ENCODE measurements around the gene DDHD1.
"Not testable (repeated sequence)": the region's sequence is repeated elsewhere in the genome, so short reads cannot be mapped to it uniquely, and the experiment has no call there.

DDHD1 gene

GRCh38 chr14:53151523-53152183, 1.5 kb downstream of the DDHD1 start:
- DNase-seq: peak; percentile 39

DNA sequence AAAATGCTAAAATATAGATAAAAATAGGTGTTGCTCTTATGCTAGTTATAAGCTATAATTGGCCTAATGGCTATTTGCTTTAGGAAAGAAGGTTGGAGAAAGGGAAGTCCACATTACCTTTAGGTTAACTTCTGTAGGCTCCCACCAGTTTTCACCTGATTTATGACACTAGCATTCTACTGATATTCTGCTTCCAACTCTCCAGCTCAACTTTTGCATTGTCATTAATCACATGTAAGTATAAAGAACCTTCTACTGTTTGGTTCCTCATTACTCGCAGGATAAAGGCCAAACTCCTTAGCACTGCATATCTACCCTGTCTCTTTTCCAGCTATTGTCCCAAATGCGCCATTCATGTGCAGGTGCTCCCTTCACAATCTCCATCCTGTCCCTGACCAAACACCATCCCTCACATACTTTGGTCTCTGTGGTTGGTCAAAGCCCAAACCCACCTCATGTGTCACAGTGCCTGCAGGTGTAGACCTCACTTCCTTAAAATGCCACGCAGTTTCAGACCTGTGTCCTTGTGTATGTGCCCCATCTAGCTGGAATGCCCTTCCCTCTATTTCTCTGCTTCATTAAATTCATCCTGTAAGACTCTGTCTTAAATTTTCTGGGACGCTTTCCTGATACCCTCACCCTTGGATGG, 3.3 kb downstream of the DDHD1 start:
- no peak for DNase-seq

GRCh38 chr14:53148671-53149070, 4.5 kb downstream of the DDHD1 start:
- peak; percentile 38 for DNase-seq

GRCh38 chr14:53147893-53148292, 5.2 kb downstream of the DDHD1 start:
- DNase-seq: no peak

- DNase-seq: no peak
These were observed 5.9 kb downstream of the DDHD1 start for GRCh38 chr14:53147208-53147607.

- DNase-seq: no peak
These were observed 6.4 kb downstream of the DDHD1 start for GRCh38 chr14:53146739-53147138.

- DNase-seq: no peak
These were observed 8.9 kb downstream of the DDHD1 start for GRCh38 chr14:53144244-53144643.

GRCh38 chr14:53140585-53140984, 12.5 kb downstream of the DDHD1 start:
- DNase-seq: no peak

- no peak for DNase-seq
These were observed 15.4 kb downstream of the DDHD1 start for GRCh38 chr14:53137568-53138203.

GRCh38 chr14:53130491-53130890, 22.6 kb downstream of the DDHD1 start:
- DNase-seq: not testable (repeated sequence)

GRCh38 chr14:53128303-53129028, 24.7 kb downstream of the DDHD1 start:
- no peak for DNase-seq

- DNase-seq: no peak
These were observed 25.3 kb downstream of the DDHD1 start for GRCh38 chr14:53127832-53128231.

GRCh38 chr14:53127151-53127550, 26.0 kb downstream of the DDHD1 start:
- DNase-seq: no peak

- DNase-seq: no peak
These were observed 26.4 kb downstream of the DDHD1 start for GRCh38 chr14:53126731-53127130.

- no peak for DNase-seq
These were observed 28.3 kb downstream of the DDHD1 start for GRCh38 chr14:53124786-53125185.

- DNase-seq: not testable (repeated sequence)
These were observed 31.7 kb downstream of the DDHD1 start for GRCh38 chr14:53121419-53121818.

DNA sequence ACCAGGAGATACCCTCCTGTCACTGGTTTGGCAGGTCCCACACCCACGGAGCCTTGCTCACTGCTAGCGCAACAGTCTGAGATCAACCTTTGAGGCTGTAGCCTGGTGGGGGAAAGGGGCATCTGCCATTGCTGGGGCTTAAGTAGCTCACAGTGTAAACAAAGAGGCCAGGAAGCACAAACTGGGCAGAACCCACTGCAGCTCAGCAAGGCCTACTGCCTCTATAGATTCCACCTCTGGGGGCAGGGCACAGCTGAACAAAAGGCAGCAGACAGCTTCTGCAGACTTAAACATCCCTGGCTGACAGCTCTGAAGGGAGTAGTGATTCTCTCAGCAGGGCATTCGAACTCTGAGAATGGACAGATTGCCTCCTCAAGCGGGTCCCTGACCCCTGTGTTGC, 35.6 kb downstream of the DDHD1 start:
- not testable (repeated sequence) for DNase-seq

DNA sequence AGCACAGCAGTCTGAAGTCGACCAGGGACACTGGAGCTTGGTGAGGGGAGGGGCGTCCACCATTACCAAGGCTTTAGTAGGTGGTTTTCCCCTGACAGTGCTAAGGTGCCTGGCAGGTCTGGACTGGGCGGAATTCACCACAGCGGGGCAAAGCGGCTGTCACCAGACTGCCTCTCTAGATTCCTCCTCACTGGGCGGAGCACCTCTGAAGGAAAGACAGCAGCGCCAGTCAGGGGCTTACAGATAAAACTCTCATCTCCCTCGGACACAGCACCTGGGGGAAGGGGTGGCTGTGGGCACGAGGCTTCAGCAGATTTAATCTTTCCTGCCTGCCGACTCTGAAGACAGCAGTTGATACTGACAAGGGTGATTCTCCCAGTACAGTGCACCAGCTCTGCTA, 39.1 kb downstream of the DDHD1 start:
- no peak for DNase-seq

DNA sequence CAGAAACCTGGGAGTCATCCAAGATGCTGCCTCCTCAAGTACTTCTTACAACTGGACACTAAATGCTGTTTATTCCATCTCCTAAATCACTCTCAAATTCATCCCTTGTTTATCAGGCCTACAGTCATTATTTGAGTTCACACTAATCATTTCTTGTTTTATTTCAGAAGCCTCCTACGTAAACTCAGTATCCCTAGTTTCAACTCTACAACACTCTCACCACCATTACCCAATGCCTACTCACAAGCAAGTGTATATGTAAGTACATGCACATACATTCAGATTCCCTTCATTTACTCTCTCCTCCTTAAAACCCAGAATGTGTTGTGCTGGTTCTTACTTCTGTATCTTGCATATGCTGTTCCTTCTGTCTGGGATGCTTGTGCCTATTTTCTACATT, 43.0 kb downstream of the DDHD1 start:
- DNase-seq: no peak

- DNase-seq: peak; percentile 71
These were observed 43.8 kb downstream of the DDHD1 start for GRCh38 chr14:53109105-53110041.

DNA sequence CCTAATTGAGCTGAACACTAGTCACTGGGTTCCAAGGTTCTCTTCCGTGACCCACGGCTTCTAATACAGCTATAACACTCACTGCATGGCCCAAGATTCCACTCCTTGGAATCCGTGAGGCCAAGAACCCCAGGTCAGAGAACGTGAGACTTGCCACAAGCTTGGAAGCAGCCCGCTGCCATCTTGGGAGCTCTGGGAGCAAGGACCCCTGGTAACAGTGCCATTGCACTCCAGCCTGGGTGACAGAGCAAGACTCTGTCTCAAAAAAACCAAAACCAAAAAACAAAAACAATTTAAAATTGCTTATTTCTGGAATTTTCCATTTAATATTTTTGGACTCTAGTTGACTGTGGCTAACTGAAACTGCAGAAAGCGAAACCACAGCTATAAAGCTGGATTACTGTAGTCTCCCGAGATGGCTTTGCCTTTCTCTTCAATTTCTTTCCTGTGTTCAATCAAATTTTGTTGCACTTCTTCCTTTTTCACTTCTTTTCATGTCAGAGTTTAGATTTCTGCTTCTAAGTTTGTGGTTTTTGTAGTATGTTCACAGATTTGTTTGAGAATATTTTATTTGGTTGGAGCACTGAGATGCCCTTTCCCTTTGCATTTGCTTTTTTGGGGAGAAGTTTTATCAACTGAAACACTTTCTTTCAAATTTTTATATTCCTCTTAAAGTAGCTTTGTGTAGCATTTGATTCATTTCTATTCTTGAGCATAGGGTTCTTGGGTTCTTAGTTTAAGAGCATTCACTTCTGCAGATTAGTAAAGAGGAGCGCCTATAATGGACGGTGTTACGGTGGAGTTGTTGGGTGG, 44.6 kb downstream of the DDHD1 start:
- DNase-seq: peak; percentile 22

DNA sequence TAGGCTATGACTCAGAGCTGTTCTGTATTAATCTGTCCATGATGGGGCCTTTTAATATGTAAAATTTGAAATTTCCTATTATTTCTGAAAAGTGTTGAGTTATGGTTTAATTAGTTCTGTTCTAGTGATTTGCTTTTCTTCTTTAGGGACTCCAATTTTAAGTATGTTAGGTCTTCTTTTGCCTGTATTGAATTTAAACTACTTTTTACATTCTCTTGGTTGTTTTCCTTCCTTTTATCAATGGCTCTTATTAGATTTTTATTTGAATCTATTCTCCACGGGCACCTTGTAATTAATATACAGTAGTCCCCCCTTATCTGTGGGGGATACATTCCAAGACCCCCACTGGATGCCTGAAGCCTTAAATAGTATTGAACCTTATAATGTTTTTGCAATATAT, 46.4 kb downstream of the DDHD1 start:
- DNase-seq: no peak
